ENCODE data around the gene GOLGA6D.
"Not testable (repeated sequence)": the region's sequence is repeated elsewhere in the genome, so short reads cannot be mapped to it uniquely, and the experiment has no call there.

GOLGA6D gene

GRCh38 chr15:75274509-75275107 lies 8.0 kb upstream of the GOLGA6D start:
- not testable (repeated sequence) for H3K4me3 ChIP-seq (replicated peaks; ENCODE audit: low read depth, low read length); H3K36me3 ChIP-seq (ENCODE audit: control insufficient read depth, insufficient read depth, low read length); H3K27me3 ChIP-seq (replicated peaks; ENCODE audit: control insufficient read depth, insufficient read depth, low read length)
- peak; percentile 51 for TF ChIP-seq CTCF (IDR thresholded peaks at IDR 0.05; ENCODE audit: insufficient read depth, low read length, poor library complexity, severe bottlenecking)
- peak; percentile 11 for DNase-seq (ENCODE audit: extremely low read depth, insufficient read length)

- H3K27me3 ChIP-seq (replicated peaks; ENCODE audit: control insufficient read depth, insufficient read depth, low read length); H3K4me3 ChIP-seq (replicated peaks; ENCODE audit: low read depth, low read length); H3K36me3 ChIP-seq (ENCODE audit: control insufficient read depth, insufficient read depth, low read length); DNase-seq (ENCODE audit: extremely low read depth, insufficient read length): not testable (repeated sequence)
Measured at GRCh38 chr15:75275617-75276016, 7.0 kb upstream of the GOLGA6D start.

GRCh38 chr15:75278497-75278896 lies 4.1 kb upstream of the GOLGA6D start:
- H3K36me3 ChIP-seq (ENCODE audit: control insufficient read depth, insufficient read depth, low read length); H3K4me3 ChIP-seq (replicated peaks; ENCODE audit: low read depth, low read length); H3K27me3 ChIP-seq (replicated peaks; ENCODE audit: control insufficient read depth, insufficient read depth, low read length); DNase-seq (ENCODE audit: extremely low read depth, insufficient read length): not testable (repeated sequence)

- H3K27me3 ChIP-seq (replicated peaks; ENCODE audit: control insufficient read depth, insufficient read depth, low read length); H3K36me3 ChIP-seq (ENCODE audit: control insufficient read depth, insufficient read depth, low read length); H3K4me3 ChIP-seq (replicated peaks; ENCODE audit: low read depth, low read length); DNase-seq (ENCODE audit: extremely low read depth, insufficient read length): not testable (repeated sequence)
Measured at GRCh38 chr15:75284152-75284551, 1.5 kb downstream of the GOLGA6D start.

- not testable (repeated sequence) for H3K27me3 ChIP-seq (replicated peaks; ENCODE audit: control insufficient read depth, insufficient read depth, low read length); H3K36me3 ChIP-seq (ENCODE audit: control insufficient read depth, insufficient read depth, low read length); DNase-seq (ENCODE audit: extremely low read depth, insufficient read length); H3K4me3 ChIP-seq (replicated peaks; ENCODE audit: low read depth, low read length)
Measured at GRCh38 chr15:75293660-75294059, 11.0 kb downstream of the GOLGA6D start.

GRCh38 chr15:75298541-75299310 lies 16.1 kb downstream of the GOLGA6D start:
- not testable (repeated sequence) for H3K4me3 ChIP-seq (replicated peaks; ENCODE audit: low read depth, low read length); H3K36me3 ChIP-seq (ENCODE audit: control insufficient read depth, insufficient read depth, low read length); DNase-seq (ENCODE audit: extremely low read depth, insufficient read length); H3K27me3 ChIP-seq (replicated peaks; ENCODE audit: control insufficient read depth, insufficient read depth, low read length)

GRCh38 chr15:75299311-75299688 lies 16.7 kb downstream of the GOLGA6D start:
- not testable (repeated sequence) for H3K27me3 ChIP-seq (replicated peaks; ENCODE audit: control insufficient read depth, insufficient read depth, low read length); DNase-seq (ENCODE audit: extremely low read depth, insufficient read length); H3K36me3 ChIP-seq (ENCODE audit: control insufficient read depth, insufficient read depth, low read length)

GRCh38 chr15:75300026-75300425 lies 17.4 kb downstream of the GOLGA6D start:
- H3K27me3 ChIP-seq (replicated peaks; ENCODE audit: control insufficient read depth, insufficient read depth, low read length); DNase-seq (ENCODE audit: extremely low read depth, insufficient read length); H3K4me3 ChIP-seq (replicated peaks; ENCODE audit: low read depth, low read length); H3K36me3 ChIP-seq (ENCODE audit: control insufficient read depth, insufficient read depth, low read length): not testable (repeated sequence)

More at GRCh38 chr15:75299311-75299688, 16.7 kb downstream of the GOLGA6D start:
- not testable (repeated sequence) for H3K4me3 ChIP-seq (replicated peaks; ENCODE audit: low read depth, low read length)
- TF ChIP-seq CTCF (IDR thresholded peaks at IDR 0.05; ENCODE audit: insufficient read depth, low read length, poor library complexity, severe bottlenecking): peak; percentile 39

GRCh38 chr15:75302318-75302717 lies 19.7 kb downstream of the GOLGA6D start:
- H3K36me3 ChIP-seq (ENCODE audit: control insufficient read depth, insufficient read depth, low read length): no peaks in the 10 kb centered on the region
- no peaks in the 10 kb centered on the region for H3K27me3 ChIP-seq (replicated peaks; ENCODE audit: control insufficient read depth, insufficient read depth, low read length)
- no peak for TF ChIP-seq CTCF (IDR thresholded peaks at IDR 0.05; ENCODE audit: insufficient read depth, low read length, poor library complexity, severe bottlenecking)
- H3K4me3 ChIP-seq (replicated peaks; ENCODE audit: low read depth, low read length): no peak overlapping the region
- no peak for DNase-seq (ENCODE audit: extremely low read depth, insufficient read length)

- H3K36me3 ChIP-seq (ENCODE audit: control insufficient read depth, insufficient read depth, low read length); H3K27me3 ChIP-seq (replicated peaks; ENCODE audit: control insufficient read depth, insufficient read depth, low read length); DNase-seq (ENCODE audit: extremely low read depth, insufficient read length); H3K4me3 ChIP-seq (replicated peaks; ENCODE audit: low read depth, low read length): not testable (repeated sequence)
Measured at GRCh38 chr15:75302753-75303152, 20.1 kb downstream of the GOLGA6D start.
